Panc1 (cell line): Measurements from ENCODE around the gene ENTPD8. TPM values are rescaled to one million over a fixed set of nuclear protein-coding genes. Genes with fewer than 3 reads are reported as not detected.

ENCODE experiments used
- ATAC-seq: fragments of 200-7000 bp; cut with Tn5 transposase; 2 replicates; pipeline ENCODE4 v1.9.1; 2020; ENCODE audit warnings: mild to moderate bottlenecking, moderate library complexity
- BruUV-seq: library from RNA; stranded (reverse); fragments of 400-500 nt; replicated peaks from 2 replicates; lab custom pipeline; 2021; lab: Mats Ljungman, UMichigan
- CTCF ChIA-PET: fragments of 300-600 bp; sonication (Branson Sonifier 250); formaldehyde crosslinking; loops from one replicate; lab custom pipeline; 2022; ENCODE audit warnings: antibody characterized with exemption; lab: Charles Lee
- POLR2A ChIA-PET: fragments of 300-600 bp; sonication (Branson Sonifier 250); formaldehyde crosslinking; loops from one replicate; lab custom pipeline; 2022; ENCODE audit warnings: antibody characterized with exemption; lab: Charles Lee
- DNase-seq: peaks from one replicate; pipeline ENCODE4 v3.0.0-alpha.2; 2010; ENCODE audit warnings: low read depth, low spot score
- H3K27ac ChIP-seq: 2 replicates; pipeline ENCODE4 v1.5.1; 2011; ENCODE audit warnings: mild to moderate bottlenecking, low read length, inconsistent platforms
- H3K27me3 ChIP-seq: fragments of 200-500 bp; sonication (Bioruptor generic); 2 replicates; pipeline ENCODE4 v1.6.0; 2014; ENCODE audit warnings: low read length, inconsistent platforms; ENCODE audit not compliant: control insufficient read depth, insufficient read depth
- H3K36me3 ChIP-seq: fragments of 200-500 bp; sonication (Bioruptor generic); 2 replicates; pipeline ENCODE4 v1.5.1; 2014; ENCODE audit warnings: inconsistent platforms, mild to moderate bottlenecking, low read length, moderate library complexity; ENCODE audit not compliant: control insufficient read depth, insufficient read depth
- H3K4me1 ChIP-seq: 2 replicates; pipeline ENCODE4 v1.5.1; 2011; ENCODE audit warnings: inconsistent platforms, mild to moderate bottlenecking, low read length, moderate library complexity; ENCODE audit not compliant: control insufficient read depth, insufficient read depth
- H3K4me3 ChIP-seq, 2 experiments: 2 replicates each; pipeline ENCODE4 v1.5.1; 2011 to 2012; ENCODE audit warnings: low read depth in 2 of 2, low read length in 2 of 2, mild to moderate bottlenecking in 2 of 2, inconsistent platforms in 1 of 2, moderate library complexity in 1 of 2
- H3K9me3 ChIP-seq: fragments of 200-500 bp; sonication (Bioruptor generic); 2 replicates; pipeline ENCODE4 v1.5.1; 2014; ENCODE audit warnings: low read depth, mild to moderate bottlenecking, inconsistent platforms, low read length, moderate library complexity; ENCODE audit not compliant: control insufficient read depth, insufficient read depth
- CTCF ChIP-seq: fragments of 450-650 bp; IDR thresholded peaks from 2 replicates; pipeline ENCODE4 v1.5.1; 2017; ENCODE audit warnings: mild to moderate bottlenecking
- POLR2AphosphoS5 ChIP-seq: IDR thresholded peaks from 2 replicates; pipeline ENCODE4 v1.6.1; 2012; ENCODE audit warnings: mild to moderate bottlenecking, low read depth, low read length, moderate library complexity
- SIN3A ChIP-seq: IDR thresholded peaks from 2 replicates; pipeline ENCODE4 v1.6.1; 2012; ENCODE audit warnings: low read depth, mild to moderate bottlenecking, low read length, moderate library complexity, borderline replicate concordance; ENCODE audit not compliant: insufficient read depth
- TCF7L2 ChIP-seq: IDR thresholded peaks from 2 replicates; pipeline ENCODE4 v1.6.1; 2011; ENCODE audit warnings: mild to moderate bottlenecking, low read depth, low read length, inconsistent platforms
- in situ Hi-C: cut with HindIII; loops from 2 replicates; pipeline ENCODE4 v1.10.0; 2016; ENCODE audit warnings: low sequenced_read_pairs, low pct_unique_long_range_greater_than_20kb
- intact Hi-C: fragments of 100-400 bp; cut with micrococcal nuclease; formaldehyde crosslinking; loops from one replicate; pipeline ENCODE4 v1.10.0; 2022; ENCODE audit not compliant: unreplicated experiment
- total RNA-seq: library from RNA; stranded (reverse); gene quantifications from one replicate; pipeline ENCODE4 v1.2.1, GENCODE V29; 2021; ENCODE audit not compliant: unreplicated experiment
- TF ChIP-seq, protein P1 (sequence below), 2 experiments: IDR thresholded peaks; 2 replicates each; pipeline ENCODE4 v1.6.1; 2011 to 2012; ENCODE audit warnings: low read depth in 2 of 2, control low read depth in 1 of 2, low read length in 1 of 2, mild to moderate bottlenecking in 1 of 2, moderate library complexity in 1 of 2; ENCODE audit not compliant: insufficient read depth in 1 of 2

ENTPD8 gene
- total RNA-seq, 1 experiment from 2014 or later = 3.9 TPM

GRCh38 chr9:137411645-137412380, 29.3 kb downstream of the ENTPD8 start:
- ChIA-PET CTCF (interaction anchor here (1.0 to 1.7 kb wide), 2 partner anchors 11 to 109 kb away, joined by 3 to 4 read pairs; partner anchors contain the start of genes EXD3, NOXA1 and NRARP), POLR2A (no interaction called here)
- Histone ChIP-seq H3K27me3 (no peaks in the 10 kb centered on the region), H3K27ac (peak overlapping the region; percentile 89), H3K36me3 (no peaks in the 10 kb centered on the region), H3K9me3 (no peaks in the 10 kb centered on the region), H3K4me1 (peaks cover 47% of the 10 kb centered on the region), H3K4me3 (peak overlapping the region in 1 of 2 experiments; percentile 33; a peak in 2 of 4 replicates)
- BruUV-seq = no TSS peak
- peak; percentile 33 for DNase-seq
- no peak for TF ChIP-seq TCF7L2
- TF ChIP-seq CTCF = no peak
- peak; percentile 46; the same call in 1 of the 2 replicates for TF ChIP-seq POLR2AphosphoS5
- TF ChIP-seq SIN3A = no peak
- TF ChIP-seq, protein P1, sequence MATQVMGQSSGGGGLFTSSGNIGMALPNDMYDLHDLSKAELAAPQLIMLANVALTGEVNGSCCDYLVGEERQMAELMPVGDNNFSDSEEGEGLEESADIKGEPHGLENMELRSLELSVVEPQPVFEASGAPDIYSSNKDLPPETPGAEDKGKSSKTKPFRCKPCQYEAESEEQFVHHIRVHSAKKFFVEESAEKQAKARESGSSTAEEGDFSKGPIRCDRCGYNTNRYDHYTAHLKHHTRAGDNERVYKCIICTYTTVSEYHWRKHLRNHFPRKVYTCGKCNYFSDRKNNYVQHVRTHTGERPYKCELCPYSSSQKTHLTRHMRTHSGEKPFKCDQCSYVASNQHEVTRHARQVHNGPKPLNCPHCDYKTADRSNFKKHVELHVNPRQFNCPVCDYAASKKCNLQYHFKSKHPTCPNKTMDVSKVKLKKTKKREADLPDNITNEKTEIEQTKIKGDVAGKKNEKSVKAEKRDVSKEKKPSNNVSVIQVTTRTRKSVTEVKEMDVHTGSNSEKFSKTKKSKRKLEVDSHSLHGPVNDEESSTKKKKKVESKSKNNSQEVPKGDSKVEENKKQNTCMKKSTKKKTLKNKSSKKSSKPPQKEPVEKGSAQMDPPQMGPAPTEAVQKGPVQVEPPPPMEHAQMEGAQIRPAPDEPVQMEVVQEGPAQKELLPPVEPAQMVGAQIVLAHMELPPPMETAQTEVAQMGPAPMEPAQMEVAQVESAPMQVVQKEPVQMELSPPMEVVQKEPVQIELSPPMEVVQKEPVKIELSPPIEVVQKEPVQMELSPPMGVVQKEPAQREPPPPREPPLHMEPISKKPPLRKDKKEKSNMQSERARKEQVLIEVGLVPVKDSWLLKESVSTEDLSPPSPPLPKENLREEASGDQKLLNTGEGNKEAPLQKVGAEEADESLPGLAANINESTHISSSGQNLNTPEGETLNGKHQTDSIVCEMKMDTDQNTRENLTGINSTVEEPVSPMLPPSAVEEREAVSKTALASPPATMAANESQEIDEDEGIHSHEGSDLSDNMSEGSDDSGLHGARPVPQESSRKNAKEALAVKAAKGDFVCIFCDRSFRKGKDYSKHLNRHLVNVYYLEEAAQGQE (IDR thresholded peaks at IDR 0.05; ENCODE audit: insufficient read depth in 1 of 2, low read depth in 2 of 2, low read length in 1 of 2) = no peak
- ATAC-seq = peak; percentile 79
- intact Hi-C loops (no loop called here), in situ Hi-C loops (no loop called here)

GRCh38 chr9:137411260-137411644, 29.9 kb downstream of the ENTPD8 start:
- peak overlapping the region in 1 of 2 experiments; percentile 23; a peak in 1 of 4 replicates for H3K4me3 ChIP-seq
- CTCF ChIA-PET = no interaction called here

More at GRCh38 chr9:137411260-137411644, 29.9 kb downstream of the ENTPD8 start:
- POLR2A ChIA-PET = no interaction called here
- intact Hi-C loops (no loop called here), in situ Hi-C loops (no loop called here)
- no TSS peak for BruUV-seq
- DNase-seq = no peak
- Histone ChIP-seq H3K4me1 (peaks cover 47% of the 10 kb centered on the region), H3K36me3 (no peaks in the 10 kb centered on the region), H3K27ac (peak overlapping the region; percentile 77), H3K27me3 (no peaks in the 10 kb centered on the region), H3K9me3 (no peaks in the 10 kb centered on the region)
- TF ChIP-seq TCF7L2 (no peak), CTCF (no peak), POLR2AphosphoS5 (no peak), SIN3A (no peak)
- TF ChIP-seq, protein P1 (IDR thresholded peaks at IDR 0.05; ENCODE audit: insufficient read depth in 1 of 2, low read depth in 2 of 2, low read length in 1 of 2) = no peak
- peak; percentile 24; the same call in 1 of the 2 replicates for ATAC-seq
